HG02870 (cell line): Measurements from ENCODE around the gene ENO2.
"Not testable (repeated sequence)": the region's sequence is repeated elsewhere in the genome, so short reads cannot be mapped to it uniquely, and the experiment has no call there.

Source experiments
- ATAC-seq: cut with Tn5 transposase; IDR thresholded peaks from one replicate; pipeline ENCODE4 v1.9.1; 2021; ENCODE audit warnings: mild to moderate bottlenecking, moderate library complexity; ENCODE audit not compliant: unreplicated experiment

ENO2 gene

GRCh38 chr12:6914246-6914946 is at the start of gene ENO2:
TSS of gene ENO2 (plus strand) at chr12:6914580. CDS start at chr12:6915833, 1,253 bp downstream.
- peak; percentile 57 for ATAC-seq

- ATAC-seq = not testable (repeated sequence)
Measured at GRCh38 chr12:6865307-6865706, 49.1 kb upstream of the ENO2 start.

GRCh38 chr12:6866163-6866919 is 48.0 kb upstream of the ENO2 start:
- ATAC-seq = no peak

- no peak for ATAC-seq
Measured at GRCh38 chr12:6866920-6867412, 47.4 kb upstream of the ENO2 start.

- ATAC-seq = peak; percentile 48
Measured at GRCh38 chr12:6867413-6868210, 46.8 kb upstream of the ENO2 start, which contains the start of gene TPI1. TSS of gene TPI1 (plus strand) at chr12:6867531. CDS start at chr12:6867567, 36 bp downstream.

GRCh38 chr12:6868211-6869048 is 46.0 kb upstream of the ENO2 start:
- ATAC-seq = no peak

- no peak for ATAC-seq
Measured at GRCh38 chr12:6869049-6870021, 45.0 kb upstream of the ENO2 start.

GRCh38 chr12:6870304-6870703 is 44.1 kb upstream of the ENO2 start:
- ATAC-seq = not testable (repeated sequence)

- no peak for ATAC-seq
Measured at GRCh38 chr12:6871052-6871957, 43.1 kb upstream of the ENO2 start.

GRCh38 chr12:6872073-6873048 is 42.0 kb upstream of the ENO2 start:
- ATAC-seq = no peak

GRCh38 chr12:6873094-6874014 is 41.0 kb upstream of the ENO2 start, which contains the start of gene SPSB2:
TSS of gene SPSB2 (minus strand) at chr12:6873303. CDS start at chr12:6872901, 402 bp downstream.
- ATAC-seq = peak; percentile 66

- not testable (repeated sequence) for ATAC-seq
Measured at GRCh38 chr12:6874015-6874368, 40.4 kb upstream of the ENO2 start.

GRCh38 chr12:6879824-6880223 is 34.6 kb upstream of the ENO2 start:
- not testable (repeated sequence) for ATAC-seq

- no peak for ATAC-seq
Measured at GRCh38 chr12:6883252-6883651, 31.1 kb upstream of the ENO2 start.

- ATAC-seq = no peak
Measured at GRCh38 chr12:6883683-6884082, 30.7 kb upstream of the ENO2 start.

- ATAC-seq = no peak
Measured at GRCh38 chr12:6884539-6884938, 29.8 kb upstream of the ENO2 start.
